Lower leg skin (tissue), 3 donors: ENCODE results near the gene PREX1.

Experiments used
- POLR2A ChIP-seq, 2 donors: fragments of 450-650 bp; IDR thresholded peaks; one replicate each; pipeline ENCODE4 v1.6.1; 2016 to 2017; ENCODE audit warnings: antibody characterized with exemption in 2 of 2, mild to moderate bottlenecking in 1 of 2, moderate library complexity in 1 of 2
- TF ChIP-seq, protein P1 (sequence below), 3 donors: fragments of 450-650 bp; IDR thresholded peaks; one replicate each; pipeline ENCODE4 v1.5.1; 2016; ENCODE audit warnings: antibody characterized with exemption in 3 of 3, mild to moderate bottlenecking in 3 of 3, moderate library complexity in 2 of 3

DNA sequence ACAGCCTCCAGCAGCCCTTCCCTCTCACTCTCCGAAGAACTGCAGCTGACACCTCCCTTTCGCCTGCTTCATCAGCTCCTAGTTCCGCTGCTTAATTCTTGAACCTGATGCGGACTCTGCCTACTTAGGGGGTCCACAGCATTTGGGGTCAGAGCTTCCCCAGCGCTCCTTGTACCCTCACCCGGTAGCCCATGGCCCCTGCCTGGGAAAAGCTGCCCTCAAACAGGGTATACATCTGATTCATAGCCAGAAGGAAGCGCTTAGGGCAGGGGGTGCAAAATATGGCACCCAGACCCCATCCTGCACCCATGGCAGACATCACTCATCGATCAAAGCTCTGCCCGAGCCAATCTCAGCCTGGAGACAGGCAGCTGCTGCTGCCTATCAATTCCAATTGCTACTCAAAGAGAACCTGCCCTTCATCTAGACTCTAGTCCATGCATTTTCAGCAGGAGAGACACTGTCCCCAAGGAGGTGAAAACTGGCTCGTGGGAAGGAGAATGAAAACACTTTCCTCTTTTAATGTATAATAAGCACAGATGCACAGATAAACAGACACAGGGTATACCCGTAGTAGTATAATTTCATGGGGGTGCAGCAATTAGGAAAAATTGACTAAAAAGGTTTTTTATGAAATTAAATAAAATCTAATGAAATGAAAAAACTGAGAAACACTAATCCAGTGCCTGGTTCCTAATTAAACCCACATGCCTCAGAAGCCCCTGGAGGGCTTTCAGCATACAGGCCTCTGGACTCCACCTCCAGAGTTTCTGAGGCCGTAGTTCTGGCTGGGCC lies 194.8 kb downstream of the PREX1 start:
- no peak for TF ChIP-seq POLR2A (IDR thresholded peaks at IDR 0.05)
- TF ChIP-seq, protein P1, sequence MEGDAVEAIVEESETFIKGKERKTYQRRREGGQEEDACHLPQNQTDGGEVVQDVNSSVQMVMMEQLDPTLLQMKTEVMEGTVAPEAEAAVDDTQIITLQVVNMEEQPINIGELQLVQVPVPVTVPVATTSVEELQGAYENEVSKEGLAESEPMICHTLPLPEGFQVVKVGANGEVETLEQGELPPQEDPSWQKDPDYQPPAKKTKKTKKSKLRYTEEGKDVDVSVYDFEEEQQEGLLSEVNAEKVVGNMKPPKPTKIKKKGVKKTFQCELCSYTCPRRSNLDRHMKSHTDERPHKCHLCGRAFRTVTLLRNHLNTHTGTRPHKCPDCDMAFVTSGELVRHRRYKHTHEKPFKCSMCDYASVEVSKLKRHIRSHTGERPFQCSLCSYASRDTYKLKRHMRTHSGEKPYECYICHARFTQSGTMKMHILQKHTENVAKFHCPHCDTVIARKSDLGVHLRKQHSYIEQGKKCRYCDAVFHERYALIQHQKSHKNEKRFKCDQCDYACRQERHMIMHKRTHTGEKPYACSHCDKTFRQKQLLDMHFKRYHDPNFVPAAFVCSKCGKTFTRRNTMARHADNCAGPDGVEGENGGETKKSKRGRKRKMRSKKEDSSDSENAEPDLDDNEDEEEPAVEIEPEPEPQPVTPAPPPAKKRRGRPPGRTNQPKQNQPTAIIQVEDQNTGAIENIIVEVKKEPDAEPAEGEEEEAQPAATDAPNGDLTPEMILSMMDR (IDR thresholded peaks at IDR 0.05): no peak
